Ovary (tissue), 9 donors: ENCODE results near the gene PIAS3. TPM values are rescaled to one million over a fixed set of nuclear protein-coding genes. Genes with fewer than 3 reads are reported as not detected.
"Not testable (repeated sequence)": the region's sequence is repeated elsewhere in the genome, so short reads cannot be mapped to it uniquely, and the experiment has no call there.

Source experiments
- DNase-seq, 5 donors: peaks; one replicate each; pipeline ENCODE4 v3.0.0-alpha.2; 2019 to 2020
- H3K27ac ChIP-seq, 2 donors: fragments of 200-600 bp; one replicate each; pipeline versions ENCODE4 v1.5.1 to v1.8.0; 2019 to 2022
- H3K27me3 ChIP-seq: fragments of 200-600 bp; one replicate; pipeline ENCODE4 v1.8.0; 2022
- H3K36me3 ChIP-seq: fragments of 200-600 bp; sonication (generic); one replicate; pipeline ENCODE4 v1.5.1; 2019
- H3K4me1 ChIP-seq: one replicate; pipeline ENCODE4 v1.8.1; 2013; ENCODE audit warnings: mild to moderate bottlenecking, moderate library complexity; ENCODE audit not compliant: insufficient read depth
- H3K4me3 ChIP-seq: fragments of 200-600 bp; sonication (generic); one replicate; pipeline ENCODE4 v1.5.1; 2017
- H3K9me3 ChIP-seq, 2 donors: fragments of 200-600 bp in 1 of 2; sonication (generic) in 1 of 2; one replicate each; pipeline versions ENCODE4 v1.5.1 to v1.8.1; 2013 to 2019; ENCODE audit warnings: mild to moderate bottlenecking in 1 of 2, moderate library complexity in 1 of 2
- EP300 ChIP-seq: sonication (generic); formaldehyde crosslinking; IDR thresholded peaks from one replicate; pipeline ENCODE4 v1.6.1; 2017; ENCODE audit warnings: antibody characterized with exemption
- POLR2A ChIP-seq: fragments of 450-650 bp; IDR thresholded peaks from one replicate; pipeline ENCODE4 v1.6.1; 2017; ENCODE audit warnings: antibody characterized with exemption, mild to moderate bottlenecking, moderate library complexity
- WGBS, 3 donors: extraction: QIAGEN DNeasy Blood & Tissue Kit in 1 of 3; methylation state at CpG; one replicate each; pipeline versions ENCODE4 v1.1.5 to v1.1.7; 2013 to 2017; 5-methylcytosine and 5-hydroxymethylcytosine counted together
- intact Hi-C, 4 donors: fragments of 100-400 bp; cut with DNase I; formaldehyde crosslinking; loops; one replicate each; pipeline versions ENCODE4 v1.11.0 to v1.15.1; 2022 to 2023
- polyA plus RNA-seq, 2 donors: library from polyadenylated mRNA; stranded (reverse); fragments of 200-250 nt in 1 of 2; fragments of 350-450 nt in 1 of 2; fragmentation: Illumina TruSeq in 1 of 2; extraction: RNeasy Lipid Tissue Mini Kit (QIAGEN cat#74804) in 1 of 2; gene quantifications; one replicate each; pipeline ENCODE4 v1.2.3, GENCODE V29; 2013 to 2014
- total RNA-seq, 7 donors: library from RNA; depleted of rRNA in 2 of 7; stranded (reverse); fragments of >200 nt in 2 of 7; fragmentation: NEBNext Ultra II Directional in 3 of 7; extraction: Animal tissue kit (Norgen Biotek cat#: 25700) in 3 of 7; gene quantifications; one replicate each; pipeline versions ENCODE4 v1.1.0 to v1.2.4, GENCODE V29; 2016 to 2023
- TF ChIP-seq, protein P1 (sequence below), 3 donors: fragments of 450-650 bp in 2 of 3; fragments of 200-600 bp in 1 of 3; IDR thresholded peaks; one replicate each; pipeline versions ENCODE4 v1.5.1 to v1.8.0; 2016 to 2022; ENCODE audit warnings: antibody characterized with exemption in 3 of 3, mild to moderate bottlenecking in 1 of 3
- donor health status: DM: no; HTN: no; CAD: no; lungs with moderate emphysema.
- donor health status: DM: no; HTN: no; CAD: no.
- donor health status: Bipolar disorder and iron deficiency.
- donor health status: DM: yes; HTN: yes; CAD: no.
- donor health status: DM: no; HTN: no; CAD: no.
- donor health status: DM: yes; HTN: yes; CAD: no.

Gene PIAS3
- total and polyA plus RNA-seq, 9 donors: 22.9 to 64.1 (median 39.5) TPM

DNA sequence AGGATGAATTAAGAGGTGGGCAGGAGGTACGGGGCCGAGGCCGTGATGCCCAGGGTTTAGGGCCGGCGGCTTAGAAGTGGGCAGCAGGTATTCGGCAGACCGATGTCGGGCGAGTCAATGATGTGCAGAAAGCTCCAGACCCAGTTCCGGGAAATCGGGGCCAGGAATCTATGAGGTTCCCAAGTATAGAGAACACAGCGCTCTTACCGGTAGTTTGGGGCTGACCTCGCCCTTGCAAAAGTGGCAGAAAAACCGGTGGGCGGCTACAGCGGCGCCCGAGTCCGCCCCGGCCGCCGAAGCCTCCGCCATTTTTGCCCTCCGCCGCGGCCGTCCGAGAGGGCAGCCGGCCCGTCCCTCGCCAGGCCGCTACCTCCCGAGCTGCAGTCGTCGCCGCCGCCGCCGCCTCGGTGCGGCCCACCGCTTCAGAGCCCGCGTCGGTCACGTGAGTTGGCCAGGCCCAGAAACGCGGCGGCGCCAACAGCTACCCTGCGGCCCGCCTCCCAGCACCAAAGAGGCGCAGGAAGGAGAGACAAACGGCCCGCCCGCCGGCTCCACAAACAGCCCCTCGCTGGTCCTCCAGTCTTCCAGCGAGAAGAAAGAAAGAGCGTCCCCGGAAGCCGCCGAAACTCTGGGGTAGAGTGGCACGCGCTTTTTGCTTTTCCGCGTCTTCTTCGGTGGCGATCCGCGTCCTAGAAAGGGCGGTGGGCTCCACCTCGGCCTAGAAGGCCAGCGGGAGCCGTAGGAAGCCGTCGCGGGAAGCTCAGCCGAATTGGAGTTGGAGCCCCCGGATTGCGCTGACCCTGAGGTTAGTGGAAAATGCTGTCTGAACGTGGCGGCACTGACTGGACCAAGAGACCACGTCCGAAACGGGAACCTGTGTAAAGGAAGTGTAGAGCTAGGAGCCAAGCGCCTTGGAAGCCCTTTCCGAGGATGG, 35.0 kb downstream of the PIAS3 start, which contains the start of the genes POLR3C and RNF115:
TSS of gene POLR3C (plus strand) at position 636 of the 934 bp plus-strand sequence. CDS start 1,577 bp downstream, outside the sequence.
TSS of gene RNF115 (minus strand) at position 531 of the 934 bp plus-strand sequence. CDS start at position 309, 222 bp downstream.
- Histone ChIP-seq H3K27ac (peak within 1 kb of the TSS; percentile 81 to 87), H3K4me1 (peaks cover 3% of the 10 kb centered on the region), H3K36me3 (no peaks in the 10 kb centered on the region), H3K9me3 (no peaks in the 10 kb centered on the region), H3K4me3 (peak within 1 kb of the TSS; percentile 93), H3K27me3 (no peaks in the 10 kb centered on the region)
- intact Hi-C loops: no loop called here
- 0 to 1% (median 0%) methylated on average over 52 to 89 of the region's 89 CpGs for WGBS, 3 donors
- TF ChIP-seq, protein P1, sequence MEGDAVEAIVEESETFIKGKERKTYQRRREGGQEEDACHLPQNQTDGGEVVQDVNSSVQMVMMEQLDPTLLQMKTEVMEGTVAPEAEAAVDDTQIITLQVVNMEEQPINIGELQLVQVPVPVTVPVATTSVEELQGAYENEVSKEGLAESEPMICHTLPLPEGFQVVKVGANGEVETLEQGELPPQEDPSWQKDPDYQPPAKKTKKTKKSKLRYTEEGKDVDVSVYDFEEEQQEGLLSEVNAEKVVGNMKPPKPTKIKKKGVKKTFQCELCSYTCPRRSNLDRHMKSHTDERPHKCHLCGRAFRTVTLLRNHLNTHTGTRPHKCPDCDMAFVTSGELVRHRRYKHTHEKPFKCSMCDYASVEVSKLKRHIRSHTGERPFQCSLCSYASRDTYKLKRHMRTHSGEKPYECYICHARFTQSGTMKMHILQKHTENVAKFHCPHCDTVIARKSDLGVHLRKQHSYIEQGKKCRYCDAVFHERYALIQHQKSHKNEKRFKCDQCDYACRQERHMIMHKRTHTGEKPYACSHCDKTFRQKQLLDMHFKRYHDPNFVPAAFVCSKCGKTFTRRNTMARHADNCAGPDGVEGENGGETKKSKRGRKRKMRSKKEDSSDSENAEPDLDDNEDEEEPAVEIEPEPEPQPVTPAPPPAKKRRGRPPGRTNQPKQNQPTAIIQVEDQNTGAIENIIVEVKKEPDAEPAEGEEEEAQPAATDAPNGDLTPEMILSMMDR (IDR thresholded peaks at IDR 0.05): no peak
- TF ChIP-seq EP300: no peak
- TF ChIP-seq POLR2A: peak; percentile 79
- peak; percentile 88 to 92 (median 89) for DNase-seq

GRCh38 chr1:145822779-145823331, 36.0 kb downstream of the PIAS3 start:
- 0% methylated on average over 1 of the region's 16 CpGs; no CpG with 5 or more reads in 2 of the 3 donors for WGBS, 3 donors
- H3K4me1 ChIP-seq, H3K27me3 ChIP-seq, intact Hi-C loops, H3K27ac ChIP-seq, H3K4me3 ChIP-seq, H3K9me3 ChIP-seq, H3K36me3 ChIP-seq, DNase-seq: not testable (repeated sequence)

DNA sequence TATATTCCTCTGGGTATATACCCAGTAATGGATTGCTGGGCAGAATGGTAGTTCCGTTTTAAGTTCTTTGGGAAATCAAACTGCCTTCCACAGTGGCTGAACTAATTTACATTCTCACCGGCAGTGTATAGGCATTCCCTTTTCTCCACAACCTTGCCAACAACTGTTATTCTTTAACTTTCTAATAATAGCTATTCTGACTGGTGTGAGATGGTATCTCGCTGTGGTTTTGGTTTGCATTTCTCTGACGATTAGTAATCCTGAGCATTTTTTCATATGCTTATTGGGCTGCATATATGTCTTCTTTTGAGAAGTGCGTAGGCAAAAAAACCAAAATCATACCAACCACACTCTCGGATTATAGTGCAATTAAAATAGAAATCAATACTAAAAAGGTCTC, 40.8 kb downstream of the PIAS3 start:
- 79 to 89% (median 88%) methylated on average over 2 to 4 of the region's 6 CpGs for WGBS, 3 donors
- H3K27me3 ChIP-seq, H3K4me3 ChIP-seq, H3K36me3 ChIP-seq, DNase-seq, H3K9me3 ChIP-seq, H3K4me1 ChIP-seq, intact Hi-C loops, H3K27ac ChIP-seq: not testable (repeated sequence)

GRCh38 chr1:145812977-145813810, 45.7 kb downstream of the PIAS3 start:
- H3K9me3 ChIP-seq, DNase-seq, H3K4me1 ChIP-seq, H3K36me3 ChIP-seq, H3K27ac ChIP-seq, intact Hi-C loops, H3K27me3 ChIP-seq, H3K4me3 ChIP-seq: not testable (repeated sequence)
- WGBS, 3 donors: 17 to 57% (median 21%) methylated on average over 5 to 6 of the region's 6 CpGs

DNA sequence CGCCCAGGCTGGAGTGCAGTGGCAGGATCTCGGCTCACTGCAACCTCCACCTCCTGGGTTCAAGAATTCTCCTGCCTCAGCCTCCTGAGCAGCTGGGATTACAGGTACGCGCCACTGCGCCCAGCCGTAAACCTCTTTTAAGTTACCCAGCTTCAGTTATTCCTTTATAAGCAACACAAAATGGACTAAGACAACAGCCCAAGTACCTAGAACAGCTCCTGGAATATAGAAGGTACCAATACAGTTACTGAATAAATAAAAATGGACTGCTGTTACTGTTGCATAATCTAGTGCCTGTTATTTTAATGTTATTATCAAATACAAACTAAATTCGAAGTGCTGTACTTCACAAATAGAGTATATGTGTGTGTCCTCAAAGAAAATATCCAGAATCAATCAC, 52.0 kb downstream of the PIAS3 start:
- H3K27me3 ChIP-seq: no peaks in the 10 kb centered on the region
- H3K36me3 ChIP-seq: no peaks in the 10 kb centered on the region
- intact Hi-C loops: no loop called here
- H3K4me1 ChIP-seq: peaks cover 4% of the 10 kb centered on the region
- WGBS, 3 donors: 93 to 98% (median 93%) methylated on average over 7 of the region's 7 CpGs
- no peaks in the 10 kb centered on the region for H3K9me3 ChIP-seq
- no peak overlapping the region for H3K27ac ChIP-seq
- H3K4me3 ChIP-seq: no peak overlapping the region
- TF ChIP-seq, protein P1 (IDR thresholded peaks at IDR 0.05): no peak
- TF ChIP-seq POLR2A: no peak
- DNase-seq: no peak
